ENCODE measurements around the gene MYO10. TPM values are rescaled to one million over a fixed set of nuclear protein-coding genes. Genes with fewer than 3 reads are reported as not detected.

The MYO10 gene
- total RNA-seq, 4 donors from 2014 or later, result 3.2 to 30.7 (median 22.9) TPM

DNA sequence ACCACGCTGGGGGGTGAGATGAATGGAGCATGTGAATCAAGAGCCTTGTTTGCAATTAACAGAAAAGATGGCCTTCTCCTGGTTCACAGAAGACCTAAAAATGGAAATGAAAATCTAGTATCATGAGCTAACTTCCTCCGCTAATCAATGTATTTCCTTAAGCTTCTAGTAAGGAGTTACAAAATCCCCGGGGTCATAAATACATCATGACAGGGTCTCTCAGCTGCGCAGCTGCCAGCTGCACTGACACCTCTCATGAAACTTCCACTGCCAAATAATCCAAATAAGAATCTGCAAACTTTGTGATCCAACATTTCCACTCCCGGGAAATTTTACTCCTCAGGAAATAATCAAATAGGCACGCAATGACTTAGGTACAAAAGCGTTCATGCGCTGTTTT lies 11.9 kb downstream of the MYO10 start:
- TF ChIP-seq, protein P1, sequence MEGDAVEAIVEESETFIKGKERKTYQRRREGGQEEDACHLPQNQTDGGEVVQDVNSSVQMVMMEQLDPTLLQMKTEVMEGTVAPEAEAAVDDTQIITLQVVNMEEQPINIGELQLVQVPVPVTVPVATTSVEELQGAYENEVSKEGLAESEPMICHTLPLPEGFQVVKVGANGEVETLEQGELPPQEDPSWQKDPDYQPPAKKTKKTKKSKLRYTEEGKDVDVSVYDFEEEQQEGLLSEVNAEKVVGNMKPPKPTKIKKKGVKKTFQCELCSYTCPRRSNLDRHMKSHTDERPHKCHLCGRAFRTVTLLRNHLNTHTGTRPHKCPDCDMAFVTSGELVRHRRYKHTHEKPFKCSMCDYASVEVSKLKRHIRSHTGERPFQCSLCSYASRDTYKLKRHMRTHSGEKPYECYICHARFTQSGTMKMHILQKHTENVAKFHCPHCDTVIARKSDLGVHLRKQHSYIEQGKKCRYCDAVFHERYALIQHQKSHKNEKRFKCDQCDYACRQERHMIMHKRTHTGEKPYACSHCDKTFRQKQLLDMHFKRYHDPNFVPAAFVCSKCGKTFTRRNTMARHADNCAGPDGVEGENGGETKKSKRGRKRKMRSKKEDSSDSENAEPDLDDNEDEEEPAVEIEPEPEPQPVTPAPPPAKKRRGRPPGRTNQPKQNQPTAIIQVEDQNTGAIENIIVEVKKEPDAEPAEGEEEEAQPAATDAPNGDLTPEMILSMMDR (IDR thresholded peaks at IDR 0.05), result no peak
- TF ChIP-seq POLR2A (IDR thresholded peaks at IDR 0.05), result no peak
- intact Hi-C loops (cut with DNase I; ENCODE audit: low total_unique reads), result no loop called here

GRCh38 chr5:16922430-16922829 lies 13.7 kb downstream of the MYO10 start:
- H3K27ac ChIP-seq, result no peak overlapping the region
- no peaks in the 10 kb centered on the region for H3K4me1 ChIP-seq
- no peaks in the 10 kb centered on the region for H3K27me3 ChIP-seq
- no peak overlapping the region for H3K4me3 ChIP-seq
- intact Hi-C loops (cut with DNase I; ENCODE audit: low total_unique reads), result no loop called here
- H3K36me3 ChIP-seq, result no peaks in the 10 kb centered on the region
- TF ChIP-seq, protein P1 (IDR thresholded peaks at IDR 0.05), result no peak
- TF ChIP-seq POLR2A (IDR thresholded peaks at IDR 0.05), result no peak
- no peak for DNase-seq
- no peaks in the 10 kb centered on the region for H3K9me3 ChIP-seq

More for the DNA sequence above, 11.9 kb downstream of the MYO10 start:
- H3K27ac ChIP-seq, result no peak overlapping the region
- no peaks in the 10 kb centered on the region for H3K36me3 ChIP-seq
- H3K27me3 ChIP-seq, result no peaks in the 10 kb centered on the region
- H3K4me1 ChIP-seq, result no peaks in the 10 kb centered on the region
- DNase-seq, result no peak
- H3K9me3 ChIP-seq, result no peaks in the 10 kb centered on the region
- no peak overlapping the region for H3K4me3 ChIP-seq

- intact Hi-C loops (cut with DNase I; ENCODE audit: low total_unique reads), result no loop called here
- H3K4me1 ChIP-seq, result no peaks in the 10 kb centered on the region
- no peaks in the 10 kb centered on the region for H3K9me3 ChIP-seq
- H3K4me3 ChIP-seq, result no peak overlapping the region
- no peaks in the 10 kb centered on the region for H3K27me3 ChIP-seq
- TF ChIP-seq, protein P1 (IDR thresholded peaks at IDR 0.05), result no peak
- TF ChIP-seq POLR2A (IDR thresholded peaks at IDR 0.05), result no peak
- H3K36me3 ChIP-seq, result no peaks in the 10 kb centered on the region
- peak overlapping the region in 1 of 2 donors; percentile 21 for H3K27ac ChIP-seq
- no peak for DNase-seq
Observed at GRCh38 chr5:16921211-16921610, 14.9 kb downstream of the MYO10 start.

DNA sequence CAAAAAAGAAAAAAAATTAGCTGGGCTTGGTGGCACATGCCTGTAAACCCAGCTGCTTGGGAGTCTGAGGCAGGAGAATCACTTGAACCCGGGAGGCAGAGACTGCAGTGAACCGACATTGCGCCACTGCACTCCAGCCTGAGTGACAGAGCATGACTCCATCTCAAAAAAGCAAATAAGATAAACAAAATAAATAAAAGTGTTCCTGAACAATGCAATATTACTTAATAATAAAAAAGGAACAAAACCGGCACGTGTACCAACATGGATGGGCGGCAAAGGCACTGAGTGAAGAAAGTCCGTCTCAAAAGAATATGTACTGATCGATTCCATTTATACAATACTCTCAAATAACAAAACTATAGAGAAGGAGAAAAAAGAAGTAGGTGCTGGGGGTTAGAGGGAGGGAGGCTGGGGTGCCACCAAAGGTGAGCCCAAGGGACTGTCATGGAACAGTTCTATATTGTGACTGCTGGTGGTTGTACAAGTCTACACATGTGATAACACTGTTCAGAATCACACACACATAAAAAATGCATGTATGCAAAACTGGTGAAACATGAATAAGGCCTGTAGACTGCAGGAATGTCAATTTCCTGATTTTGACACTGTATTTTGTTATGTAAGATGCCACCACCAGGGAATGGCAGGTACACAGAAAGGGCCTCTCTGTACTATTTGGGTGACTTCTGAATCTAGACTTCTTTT lies 15.8 kb downstream of the MYO10 start:
- Histone ChIP-seq H3K9me3 (no peaks in the 10 kb centered on the region), H3K4me3 (no peak overlapping the region), H3K27ac (no peak overlapping the region), H3K4me1 (no peaks in the 10 kb centered on the region), H3K27me3 (no peaks in the 10 kb centered on the region), H3K36me3 (no peaks in the 10 kb centered on the region)
- intact Hi-C loops (cut with DNase I; ENCODE audit: low total_unique reads), result no loop called here
- no peak for DNase-seq
- no peak for TF ChIP-seq POLR2A (IDR thresholded peaks at IDR 0.05)
- TF ChIP-seq, protein P1 (IDR thresholded peaks at IDR 0.05), result no peak

DNA sequence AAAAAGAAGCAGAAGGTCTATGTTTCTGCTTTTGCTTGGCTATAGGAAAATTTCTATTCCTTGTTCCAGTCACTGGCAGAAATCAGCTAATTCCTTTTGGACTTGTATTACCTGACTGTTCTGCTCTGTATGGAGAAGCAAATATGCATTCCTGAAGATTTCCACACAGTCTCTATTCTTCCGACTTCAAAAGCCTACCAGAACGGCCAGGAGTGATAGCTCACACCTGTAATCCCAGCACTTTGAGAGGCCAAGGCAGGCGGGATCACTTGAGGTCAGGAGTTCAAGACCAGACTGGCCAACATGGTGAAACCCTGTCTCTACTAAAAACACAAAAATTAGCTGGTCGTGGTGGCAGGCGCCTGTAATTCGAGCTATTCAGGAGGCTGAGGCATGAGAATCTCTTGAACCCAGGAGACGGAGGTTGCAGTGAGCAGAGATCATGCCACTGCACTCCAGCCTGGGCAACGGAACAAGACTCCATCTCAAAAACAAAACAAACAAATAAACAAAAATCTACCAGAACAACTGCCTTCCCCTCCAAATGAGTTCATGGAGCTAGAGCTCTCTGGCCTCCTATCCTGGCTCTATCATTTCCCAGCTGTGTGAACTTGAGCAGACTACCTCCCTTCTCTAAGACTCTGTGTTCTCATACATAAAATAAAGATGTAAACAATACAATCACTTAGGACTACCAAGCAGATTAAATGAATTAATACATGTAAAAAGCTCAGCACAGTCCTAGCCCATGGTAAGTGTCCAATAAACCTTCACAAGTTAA lies 17.0 kb downstream of the MYO10 start:
- no peak for TF ChIP-seq POLR2A (IDR thresholded peaks at IDR 0.05)
- TF ChIP-seq, protein P1 (IDR thresholded peaks at IDR 0.05), result no peak
- H3K9me3 ChIP-seq, result no peaks in the 10 kb centered on the region
- no peaks in the 10 kb centered on the region for H3K4me1 ChIP-seq
- DNase-seq, result no peak
- no peaks in the 10 kb centered on the region for H3K27me3 ChIP-seq
- no peaks in the 10 kb centered on the region for H3K36me3 ChIP-seq
- intact Hi-C loops (cut with DNase I; ENCODE audit: low total_unique reads), result no loop called here
- H3K4me3 ChIP-seq, result no peak overlapping the region
- no peak overlapping the region for H3K27ac ChIP-seq
